WERI-Rb-1 (cell line): ENCODE results near the gene TMEM87B.

ENCODE experiments used
- DNase-seq: peaks from one replicate; pipeline ENCODE4 v3.0.0-alpha.2; 2020
- H3K27ac ChIP-seq: fragments of 250-450 bp; sonication (Bioruptor Pico); 2 replicates; pipeline ENCODE4 v1.5.1; 2020; ENCODE audit warnings: mild to moderate bottlenecking, moderate library complexity
- H3K27me3 ChIP-seq: fragments of 250-450 bp; sonication (Bioruptor Pico); 2 replicates; pipeline ENCODE4 v1.5.1; 2021; ENCODE audit warnings: mild to moderate bottlenecking, low read depth, moderate library complexity; ENCODE audit not compliant: insufficient read depth, severe bottlenecking
- H3K36me3 ChIP-seq: fragments of 250-450 bp; sonication (Bioruptor Pico); 2 replicates; pipeline ENCODE4 v1.5.1; 2020; ENCODE audit warnings: mild to moderate bottlenecking, moderate library complexity
- H3K4me3 ChIP-seq: 2 replicates; pipeline ENCODE4 v1.5.1; 2011; ENCODE audit warnings: low read depth, mild to moderate bottlenecking, control low read depth, low read length
- H3K9me3 ChIP-seq: fragments of 250-450 bp; sonication (Bioruptor Pico); 2 replicates; pipeline ENCODE4 v1.5.1; 2021; ENCODE audit warnings: mild to moderate bottlenecking, moderate library complexity; ENCODE audit not compliant: severe bottlenecking
- TF ChIP-seq, protein P1 (sequence below): IDR thresholded peaks from 2 replicates; pipeline ENCODE4 v1.5.1; 2011; ENCODE audit warnings: low read depth, mild to moderate bottlenecking, control low read depth, inconsistent platforms, low read length

The TMEM87B gene

GRCh38 chr2:112085916-112086669 lies 31.0 kb downstream of the TMEM87B start:
- H3K36me3 ChIP-seq: peaks cover 2% of the 10 kb centered on the region; the same call in 1 of the 2 replicates
- no peaks in the 10 kb centered on the region for H3K9me3 ChIP-seq
- DNase-seq: no peak
- no peak overlapping the region for H3K4me3 ChIP-seq
- H3K27me3 ChIP-seq: no peaks in the 10 kb centered on the region
- no peak overlapping the region for H3K27ac ChIP-seq
- TF ChIP-seq, protein P1, sequence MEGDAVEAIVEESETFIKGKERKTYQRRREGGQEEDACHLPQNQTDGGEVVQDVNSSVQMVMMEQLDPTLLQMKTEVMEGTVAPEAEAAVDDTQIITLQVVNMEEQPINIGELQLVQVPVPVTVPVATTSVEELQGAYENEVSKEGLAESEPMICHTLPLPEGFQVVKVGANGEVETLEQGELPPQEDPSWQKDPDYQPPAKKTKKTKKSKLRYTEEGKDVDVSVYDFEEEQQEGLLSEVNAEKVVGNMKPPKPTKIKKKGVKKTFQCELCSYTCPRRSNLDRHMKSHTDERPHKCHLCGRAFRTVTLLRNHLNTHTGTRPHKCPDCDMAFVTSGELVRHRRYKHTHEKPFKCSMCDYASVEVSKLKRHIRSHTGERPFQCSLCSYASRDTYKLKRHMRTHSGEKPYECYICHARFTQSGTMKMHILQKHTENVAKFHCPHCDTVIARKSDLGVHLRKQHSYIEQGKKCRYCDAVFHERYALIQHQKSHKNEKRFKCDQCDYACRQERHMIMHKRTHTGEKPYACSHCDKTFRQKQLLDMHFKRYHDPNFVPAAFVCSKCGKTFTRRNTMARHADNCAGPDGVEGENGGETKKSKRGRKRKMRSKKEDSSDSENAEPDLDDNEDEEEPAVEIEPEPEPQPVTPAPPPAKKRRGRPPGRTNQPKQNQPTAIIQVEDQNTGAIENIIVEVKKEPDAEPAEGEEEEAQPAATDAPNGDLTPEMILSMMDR: no peak

DNA sequence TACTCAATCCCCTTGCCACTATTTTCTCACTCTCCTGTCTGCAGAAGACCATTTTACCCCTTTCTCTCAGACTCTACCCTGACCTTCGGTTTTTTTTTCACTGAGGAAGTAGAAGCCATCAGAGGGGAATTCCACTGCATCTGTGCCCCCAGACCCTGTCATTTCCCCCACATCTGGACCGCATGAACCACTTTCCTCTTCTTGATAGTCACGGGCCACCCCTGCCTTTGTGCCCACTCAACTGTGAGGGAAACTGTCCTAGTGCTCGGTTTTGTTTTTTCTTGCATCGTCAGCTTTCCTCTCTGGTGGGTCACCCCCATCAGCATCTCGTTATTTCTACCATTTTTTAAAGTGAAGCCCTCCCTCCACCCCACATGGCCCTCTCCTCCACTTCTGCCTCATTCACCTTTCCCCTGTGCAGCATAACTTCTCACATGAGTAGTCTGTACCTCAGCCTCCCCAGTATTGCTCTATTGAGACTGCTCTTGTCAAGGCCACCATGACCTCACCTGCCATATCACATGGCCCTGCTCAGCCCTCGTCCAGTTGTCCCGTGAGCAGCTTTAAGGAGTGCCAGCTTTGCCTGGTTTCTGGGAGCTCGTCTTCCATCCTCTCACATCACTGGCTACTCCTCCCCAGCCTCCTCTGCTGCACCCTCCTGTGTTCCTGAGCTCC lies 32.4 kb downstream of the TMEM87B start:
- peaks cover 2% of the 10 kb centered on the region; the same call in 1 of the 2 replicates for H3K36me3 ChIP-seq
- no peak for DNase-seq
- no peaks in the 10 kb centered on the region for H3K27me3 ChIP-seq
- H3K4me3 ChIP-seq: no peak overlapping the region
- TF ChIP-seq, protein P1: no peak
- no peak overlapping the region for H3K27ac ChIP-seq
- no peaks in the 10 kb centered on the region for H3K9me3 ChIP-seq

DNA sequence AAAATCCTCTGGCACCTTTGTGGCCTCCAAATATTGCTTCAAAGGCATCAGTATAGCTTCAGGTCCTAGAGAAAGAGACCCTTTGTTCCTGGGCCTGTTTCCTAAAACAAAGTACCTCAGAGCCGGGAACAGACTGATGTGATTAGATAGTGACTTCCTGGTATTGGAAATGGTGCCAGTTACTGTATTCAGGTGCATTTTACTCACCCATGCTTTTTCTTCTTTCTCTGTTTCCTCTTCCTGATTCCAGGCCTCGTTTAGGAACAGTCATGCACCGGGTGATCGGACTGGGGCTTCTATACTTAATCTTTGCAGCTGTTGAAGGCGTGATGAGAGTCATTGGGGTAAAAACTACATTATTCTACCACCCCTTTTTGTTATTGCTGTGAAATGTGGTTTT lies 34.3 kb downstream of the TMEM87B start:
- no peak overlapping the region for H3K27ac ChIP-seq
- H3K36me3 ChIP-seq: peaks cover 2% of the 10 kb centered on the region; the same call in 1 of the 2 replicates
- H3K9me3 ChIP-seq: no peaks in the 10 kb centered on the region
- H3K4me3 ChIP-seq: no peak overlapping the region
- no peak for DNase-seq
- TF ChIP-seq, protein P1: no peak
- H3K27me3 ChIP-seq: no peaks in the 10 kb centered on the region

- Histone ChIP-seq H3K27me3 (no peaks in the 10 kb centered on the region), H3K27ac (no peak overlapping the region), H3K4me3 (no peak overlapping the region), H3K9me3 (no peaks in the 10 kb centered on the region), H3K36me3 (peaks cover 2% of the 10 kb centered on the region; the same call in 1 of the 2 replicates)
- no peak for DNase-seq
- TF ChIP-seq, protein P1: no peak
These were observed 37.4 kb downstream of the TMEM87B start for GRCh38 chr2:112092286-112093041.

DNA sequence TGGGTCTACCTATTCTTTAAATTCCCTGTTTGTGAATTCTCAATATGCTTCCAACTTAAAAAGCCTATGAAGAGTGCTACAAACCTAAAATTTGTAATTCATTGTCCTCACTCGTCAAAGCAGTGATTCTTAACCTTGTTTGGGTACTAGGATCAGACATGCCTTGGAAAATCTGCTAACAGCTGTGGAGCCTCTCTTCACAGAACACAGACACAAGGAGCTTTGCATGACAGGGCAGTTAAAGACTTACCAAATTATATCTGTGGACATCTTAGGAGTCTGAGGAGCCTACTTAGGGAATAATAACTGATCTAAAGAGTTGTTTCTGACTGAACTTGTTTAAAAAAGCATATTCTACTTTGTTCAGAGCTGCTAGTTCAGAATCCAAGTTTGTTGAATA lies 38.1 kb downstream of the TMEM87B start:
- no peak for DNase-seq
- no peak overlapping the region for H3K27ac ChIP-seq
- TF ChIP-seq, protein P1: no peak
- H3K9me3 ChIP-seq: no peaks in the 10 kb centered on the region
- no peaks in the 10 kb centered on the region for H3K27me3 ChIP-seq
- H3K4me3 ChIP-seq: no peak overlapping the region
- peaks cover 2% of the 10 kb centered on the region; the same call in 1 of the 2 replicates for H3K36me3 ChIP-seq
